Epidermal melanocyte (primary cell): Measurements from ENCODE around the gene SMPD3.
A peak's percentile ranks its signal among the peaks of the same experiment; 100 is the strongest.

ENCODE experiments used
- DNase-seq: peaks from one replicate; pipeline ENCODE4 v3.0.0; 2011; ENCODE audit warnings: low spot score; ENCODE audit not compliant: insufficient read length

SMPD3 gene

DNA sequence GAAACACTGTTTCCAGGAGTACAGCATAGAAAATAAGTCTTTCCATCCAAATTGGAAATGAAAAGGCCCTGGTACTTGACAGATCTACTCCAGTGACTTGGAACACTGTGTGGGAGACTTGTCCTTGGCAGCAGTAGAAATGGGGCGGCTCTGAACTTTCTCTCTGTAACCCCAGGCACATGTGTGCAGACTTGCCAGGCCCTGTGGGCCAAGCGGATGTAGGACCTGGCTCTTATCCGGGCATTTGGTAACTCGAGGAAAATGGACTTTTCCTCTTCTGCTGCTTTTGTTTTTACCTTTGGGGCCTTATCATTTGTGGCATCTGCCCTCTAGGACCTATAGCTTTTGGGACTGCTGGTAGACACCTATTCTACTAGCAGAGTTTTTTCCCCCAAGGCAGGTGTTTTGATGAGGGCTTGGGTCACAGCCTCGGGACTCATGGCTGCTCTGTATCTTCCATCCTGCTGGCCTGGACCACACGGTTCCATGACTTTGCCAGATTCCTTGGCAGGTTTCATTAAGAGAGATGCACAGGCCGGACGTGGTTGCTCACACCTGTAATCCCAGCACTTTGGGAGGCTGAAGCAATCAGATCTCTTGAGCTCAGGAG lies 43.5 kb downstream of the SMPD3 start:
- DNase-seq = no peak

DNA sequence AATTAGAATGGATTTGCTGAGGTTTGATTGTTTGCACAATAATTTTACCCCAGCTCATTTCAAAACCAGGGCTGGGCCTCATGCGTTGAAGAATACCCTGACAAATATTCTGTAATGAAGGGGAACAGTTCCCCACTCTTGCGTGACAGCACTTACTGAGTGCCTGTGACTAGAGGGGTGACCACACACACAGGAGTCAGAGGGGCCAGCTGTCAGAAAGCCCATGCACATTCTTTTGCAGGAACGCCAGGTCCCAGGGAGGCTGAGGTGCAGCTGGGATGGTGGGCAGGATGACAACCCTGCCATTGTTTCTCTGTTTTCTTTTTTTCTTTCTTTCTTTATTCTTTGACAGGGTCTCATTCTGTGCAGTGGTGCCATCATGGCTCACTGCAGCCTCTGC lies 44.6 kb downstream of the SMPD3 start:
- no peak for DNase-seq

DNA sequence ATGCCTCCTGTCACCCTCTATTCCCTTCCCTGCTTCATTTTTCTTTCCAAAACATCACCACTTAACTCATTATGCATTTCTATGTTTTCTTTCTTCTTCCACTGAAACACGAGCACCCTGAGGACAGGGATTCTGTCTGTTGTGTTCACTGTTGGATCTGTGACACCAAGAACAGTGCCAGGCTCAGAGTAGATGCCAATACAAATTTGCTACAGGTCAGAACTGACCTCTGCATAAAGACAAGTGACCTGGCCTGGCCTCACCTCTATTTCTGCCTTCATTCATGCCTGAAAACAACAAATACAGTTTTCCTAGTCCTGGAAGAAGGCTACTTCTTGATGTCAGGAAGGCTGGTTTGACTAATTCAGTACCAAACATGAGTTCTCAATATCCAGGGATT lies 45.1 kb downstream of the SMPD3 start:
- DNase-seq = no peak

DNA sequence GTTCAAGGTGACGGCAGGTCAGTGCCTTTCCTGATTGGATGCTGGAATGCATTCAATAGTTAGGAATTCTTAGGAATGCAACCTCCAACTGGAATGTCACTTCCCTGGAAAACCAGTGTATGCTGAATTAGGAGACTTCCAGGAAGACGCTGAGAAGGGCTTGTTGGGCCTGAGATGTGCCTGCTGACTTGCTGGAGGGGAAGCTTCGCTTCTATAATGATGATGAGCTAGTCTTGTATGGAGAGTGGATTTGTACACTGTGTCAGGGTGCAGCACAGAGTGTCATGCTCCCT lies 45.6 kb downstream of the SMPD3 start:
- DNase-seq = no peak

GRCh38 chr16:68401871-68402747 lies 46.2 kb downstream of the SMPD3 start:
- no peak for DNase-seq

- no peak for DNase-seq
Observed at GRCh38 chr16:68400924-68401460, 47.3 kb downstream of the SMPD3 start.

DNA sequence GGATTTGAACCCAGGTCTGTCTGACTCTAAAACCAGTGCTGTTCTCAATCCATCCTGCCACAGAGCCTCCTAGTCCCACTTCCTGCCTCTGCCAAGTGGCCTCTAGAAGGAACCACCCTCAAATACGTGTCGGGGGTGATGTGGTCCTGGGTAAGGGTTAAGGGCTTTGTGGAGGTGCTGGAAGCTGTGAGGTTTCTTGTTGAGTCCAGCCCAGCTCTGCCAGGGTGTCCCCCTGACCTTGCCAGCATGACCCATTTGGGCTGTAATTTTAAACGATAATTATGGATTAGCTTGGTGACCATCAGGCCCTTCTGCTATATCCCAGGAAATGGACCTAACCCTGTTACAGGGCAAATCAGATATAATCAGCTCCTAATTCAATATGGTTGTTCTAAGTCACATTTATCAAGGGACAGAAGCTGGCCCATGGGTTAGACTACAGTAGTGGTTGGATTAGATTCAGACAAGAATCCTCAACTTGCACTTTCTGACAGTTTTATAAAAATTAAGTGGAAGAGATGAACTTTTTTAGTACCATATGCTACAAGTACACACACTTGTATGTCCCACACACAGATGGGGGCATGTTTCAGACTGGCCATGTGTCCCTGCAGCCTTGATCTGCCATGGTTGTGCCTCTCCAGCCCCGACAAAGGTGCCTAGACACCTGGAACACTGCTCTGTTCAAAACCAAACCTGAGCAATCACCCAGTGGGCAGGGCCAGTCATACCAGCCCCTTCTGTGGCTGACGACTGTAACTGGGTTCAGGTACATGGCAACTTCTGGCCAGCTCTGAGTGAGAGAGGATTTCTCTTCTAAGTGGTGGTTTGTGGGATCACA lies 48.0 kb downstream of the SMPD3 start:
- no peak for DNase-seq

GRCh38 chr16:68399456-68399855 lies 48.9 kb downstream of the SMPD3 start:
- no peak for DNase-seq

- no peak for DNase-seq
Observed at GRCh38 chr16:68397710-68398201, 50.6 kb downstream of the SMPD3 start.

GRCh38 chr16:68396481-68396880 lies 51.8 kb downstream of the SMPD3 start:
- peak; percentile 38 for DNase-seq

GRCh38 chr16:68395815-68396214 lies 52.5 kb downstream of the SMPD3 start:
- DNase-seq = no peak

DNA sequence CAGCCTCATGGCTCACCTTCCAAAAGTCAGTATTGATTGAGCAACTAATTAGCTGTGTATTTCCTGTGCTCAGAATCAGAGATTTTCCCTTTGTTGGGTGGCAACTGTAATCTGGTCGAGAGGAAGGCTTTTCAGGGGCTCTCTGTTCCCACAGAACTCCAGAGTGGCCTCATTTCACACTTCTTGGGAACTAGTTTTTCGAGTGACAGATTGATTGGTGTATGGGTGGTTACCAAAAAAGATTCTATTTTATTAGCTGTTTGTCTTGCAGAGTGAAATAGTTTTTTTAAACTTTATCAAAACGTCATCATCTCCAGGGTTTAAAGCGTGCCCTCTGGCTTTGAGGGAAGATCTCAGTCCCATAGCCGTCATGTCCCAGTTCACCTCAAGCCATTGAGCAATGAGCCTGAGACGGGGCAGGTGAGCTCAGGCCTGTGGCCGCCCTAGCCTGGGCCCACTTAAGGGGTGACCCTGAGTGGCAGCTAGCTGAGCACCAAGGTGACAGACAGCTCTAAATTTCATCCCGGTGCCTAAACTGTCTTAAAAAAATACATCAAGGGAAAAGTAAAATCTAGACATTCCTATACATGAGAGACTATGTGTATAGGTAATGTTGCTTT lies 53.0 kb downstream of the SMPD3 start:
- no peak for DNase-seq

GRCh38 chr16:68393333-68393732 lies 55.0 kb downstream of the SMPD3 start:
- DNase-seq = no peak

GRCh38 chr16:68389750-68390371 lies 58.4 kb downstream of the SMPD3 start:
- DNase-seq = no peak

DNA sequence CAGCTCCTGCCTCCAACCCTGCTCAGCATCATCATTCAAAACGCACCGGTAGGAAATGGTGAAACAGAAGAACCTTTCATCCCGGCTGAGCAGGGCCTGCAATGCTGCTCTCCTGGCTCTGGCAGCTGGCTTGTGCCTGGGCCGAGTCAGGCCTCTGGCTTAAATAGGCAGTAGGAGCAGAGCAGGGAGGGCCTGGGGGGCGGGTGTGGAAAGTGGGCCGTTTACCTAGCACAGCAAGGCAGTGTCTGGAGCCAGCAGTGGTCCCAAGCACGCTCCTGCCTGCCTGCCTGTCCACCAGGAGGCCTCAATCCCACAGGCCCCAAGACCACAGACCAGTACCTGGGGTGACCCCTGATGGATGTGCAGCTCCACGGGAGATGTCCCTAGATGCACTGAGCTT lies 59.3 kb downstream of the SMPD3 start:
- DNase-seq = no peak

DNA sequence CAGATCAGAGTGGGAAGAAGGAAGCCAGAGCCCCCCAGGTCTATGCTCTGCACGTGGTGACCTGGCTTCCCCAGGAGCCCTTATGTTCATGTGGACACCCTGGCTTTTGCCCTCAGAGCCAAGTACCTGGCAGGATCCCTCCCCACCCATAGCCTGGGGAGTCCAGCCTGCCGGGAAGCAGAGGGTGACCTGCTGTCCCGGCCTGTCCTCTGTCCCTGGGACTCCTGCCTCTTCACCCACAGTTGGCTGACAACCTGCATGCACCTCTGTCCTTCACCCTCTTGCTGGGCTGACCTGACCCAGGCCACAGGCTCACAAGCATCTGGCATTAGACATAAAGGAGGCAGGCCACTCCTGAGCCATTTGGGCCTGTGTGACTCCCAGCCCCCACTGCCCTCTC lies 60.2 kb downstream of the SMPD3 start:
- no peak for DNase-seq

GRCh38 chr16:68387301-68387700 lies 61.0 kb downstream of the SMPD3 start:
- no peak for DNase-seq

- DNase-seq = no peak
Observed at GRCh38 chr16:68386628-68387027, 61.7 kb downstream of the SMPD3 start.

DNA sequence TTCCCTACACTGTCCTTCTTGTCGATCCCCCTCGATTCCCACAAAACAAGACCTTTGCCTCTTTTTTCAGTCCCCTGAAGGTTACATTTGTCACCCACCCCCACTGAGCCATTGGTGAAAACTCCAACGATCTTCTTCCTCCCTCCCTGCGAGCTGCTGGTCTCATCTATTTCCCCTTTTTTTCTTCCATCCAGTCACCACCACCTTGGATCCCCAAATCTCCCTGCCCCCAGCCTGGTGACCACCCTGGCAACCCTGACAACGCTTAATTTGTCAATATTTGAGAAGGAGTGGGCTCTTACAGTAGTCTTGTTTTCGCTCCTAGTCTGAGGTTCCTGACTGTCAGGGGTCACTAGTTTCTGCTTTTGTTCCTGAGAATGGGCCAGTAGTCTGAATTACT lies 62.9 kb downstream of the SMPD3 start:
- DNase-seq = no peak

DNA sequence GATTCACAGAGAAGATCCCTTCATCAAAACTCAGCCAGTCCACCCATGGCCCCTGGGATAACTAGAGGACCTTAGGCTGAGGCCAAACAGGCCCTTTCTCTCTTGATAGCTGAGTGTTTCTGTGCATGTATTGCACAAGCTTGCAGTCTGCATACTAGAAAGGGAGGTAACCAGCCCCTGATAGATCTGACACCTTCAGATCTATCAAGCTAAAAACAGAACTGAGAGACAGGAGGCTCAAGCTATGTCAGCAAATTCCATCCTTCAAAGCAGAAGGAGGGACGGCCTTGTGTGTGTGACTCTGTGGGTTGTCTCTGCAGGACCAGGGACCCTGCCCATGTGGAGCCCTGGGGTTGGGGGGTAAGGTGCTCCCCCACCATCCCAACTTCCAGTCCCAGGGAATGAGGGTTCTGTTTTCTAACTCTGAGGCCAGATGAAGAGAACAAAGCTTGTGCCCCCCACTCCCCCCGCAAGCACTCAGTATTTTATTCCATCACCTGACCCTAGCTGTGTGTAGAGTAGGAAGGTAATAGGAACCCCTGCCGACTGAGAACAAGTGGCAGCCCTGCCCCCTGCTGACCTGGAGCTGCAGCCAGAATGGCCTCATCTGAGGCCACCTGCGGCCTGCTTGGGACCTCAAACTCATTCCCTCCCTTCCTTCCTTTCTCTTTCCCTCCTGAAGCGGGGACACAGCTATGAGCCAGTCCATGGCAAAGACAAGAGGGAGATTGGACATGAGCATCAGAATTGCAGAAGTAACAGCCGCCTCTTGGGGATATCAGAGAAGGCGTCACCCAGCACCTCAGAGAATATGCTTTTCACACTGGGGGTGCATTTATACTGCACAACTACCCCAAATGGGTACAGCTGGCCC lies 63.8 kb downstream of the SMPD3 start:
- no peak for DNase-seq
